IMR-90 (cell line): ENCODE data around the gene WASHC4. TPM values are rescaled to one million over a fixed set of nuclear protein-coding genes. Genes with fewer than 3 reads are reported as not detected.
A peak's percentile ranks its signal among the peaks of the same experiment; 100 is the strongest.

Experiments
- ATAC-seq: fragments of 200-7000 bp; cut with Tn5 transposase; 2 replicates; pipeline ENCODE4 v1.9.1; 2020; ENCODE audit warnings: low read depth, mild to moderate bottlenecking, moderate library complexity
- BruUV-seq: library from RNA; stranded (reverse); fragments of 400-500 nt; replicated peaks from 2 replicates; lab custom pipeline; 2021; lab: Mats Ljungman, UMichigan
- CTCF ChIA-PET: fragments of 300-600 bp; formaldehyde crosslinking; extraction: SDS; loops from one replicate; lab custom pipeline; 2021; ENCODE audit warnings: antibody characterized with exemption; lab: Yijun Ruan, JAX
- POLR2A ChIA-PET: fragments of 300-600 bp; sonication (Branson Sonifier 250); formaldehyde crosslinking; loops from one replicate; lab custom pipeline; 2022; ENCODE audit warnings: antibody characterized with exemption; ENCODE audit not compliant: unreplicated experiment; lab: Charles Lee
- DNase-seq: peaks from one replicate; pipeline ENCODE4 v3.0.0; 2013
- H2AFZ ChIP-seq: replicated peaks from 2 replicates; pipeline ENCODE3; 2013; ENCODE audit warnings: low read length, mild to moderate bottlenecking; ENCODE audit not compliant: poor library complexity
- H2AK5ac ChIP-seq: 2 replicates; pipeline ENCODE4 v1.6.1; 2013; ENCODE audit warnings: low read depth, low read length, inconsistent platforms
- H2AK9ac ChIP-seq: replicated peaks from 2 replicates; pipeline ENCODE3; 2013; ENCODE audit warnings: mild to moderate bottlenecking, low read depth, low read length, moderate library complexity; ENCODE audit not compliant: poor library complexity
- H2BK120ac ChIP-seq: 2 replicates; pipeline ENCODE4 v1.6.1; 2013; ENCODE audit warnings: low read depth, low read length, inconsistent platforms
- H2BK15ac ChIP-seq: 3 replicates; pipeline ENCODE4 v1.6.1; 2013; ENCODE audit warnings: low read depth, low read length, inconsistent platforms
- H2BK20ac ChIP-seq: 2 replicates; pipeline ENCODE4 v1.6.1; 2013; ENCODE audit warnings: low read depth, mild to moderate bottlenecking, inconsistent platforms, low read length, moderate library complexity
- H2BK5ac ChIP-seq: 2 replicates; pipeline ENCODE4 v1.6.1; 2013; ENCODE audit warnings: mild to moderate bottlenecking, low read depth, low read length, inconsistent platforms; ENCODE audit not compliant: poor library complexity, severe bottlenecking
- H3K14ac ChIP-seq: replicated peaks from 2 replicates; pipeline ENCODE4 v1.6.1; 2013; ENCODE audit warnings: low read depth, low read length, inconsistent platforms
- H3K18ac ChIP-seq: 2 replicates; pipeline ENCODE4 v1.6.1; 2013; ENCODE audit warnings: low read depth, low read length, control low read depth
- H3K23ac ChIP-seq: 2 replicates; pipeline ENCODE4 v1.6.1; 2013; ENCODE audit warnings: low read depth, low read length, inconsistent platforms
- H3K27ac ChIP-seq: 2 replicates; pipeline ENCODE4 v1.5.1; 2013; ENCODE audit warnings: mild to moderate bottlenecking, control low read depth, low read length; ENCODE audit not compliant: insufficient read depth
- H3K27me3 ChIP-seq: 2 replicates; pipeline ENCODE4 v1.6.1; 2013; ENCODE audit warnings: low read length; ENCODE audit not compliant: control insufficient read depth, insufficient read depth
- H3K36me3 ChIP-seq: 2 replicates; pipeline ENCODE4 v1.6.1; 2013; ENCODE audit warnings: low read length, mixed read lengths; ENCODE audit not compliant: control insufficient read depth, insufficient read depth
- H3K4ac ChIP-seq: 2 replicates; pipeline ENCODE4 v1.6.1; 2013; ENCODE audit warnings: low read depth, low read length, inconsistent platforms
- H3K4me1 ChIP-seq: 2 replicates; pipeline ENCODE4 v1.6.1; 2013; ENCODE audit warnings: low read length, mixed read lengths; ENCODE audit not compliant: control insufficient read depth, insufficient read depth
- H3K4me2 ChIP-seq: 2 replicates; pipeline ENCODE4 v1.6.1; 2013; ENCODE audit warnings: low read depth, mild to moderate bottlenecking, control low read depth, low read length, moderate library complexity
- H3K4me3 ChIP-seq: 2 replicates; pipeline ENCODE4 v1.5.1; 2013; ENCODE audit warnings: low read depth, mild to moderate bottlenecking, control low read depth, low read length, moderate library complexity; ENCODE audit not compliant: insufficient read depth
- H3K56ac ChIP-seq: 2 replicates; pipeline ENCODE4 v1.6.1; 2013; ENCODE audit warnings: low read length, inconsistent platforms; ENCODE audit not compliant: insufficient read depth; ENCODE audit errors: extremely low read depth
- H3K79me1 ChIP-seq, 2 experiments: 2 replicates each; pipeline ENCODE4 v1.6.1; 2013; ENCODE audit warnings: low read length in 2 of 2, inconsistent platforms in 1 of 2, low read depth in 1 of 2
- H3K9ac ChIP-seq: 2 replicates; pipeline ENCODE4 v1.6.1; 2013; ENCODE audit warnings: low read depth, low read length, control low read depth
- H3K9me1 ChIP-seq: 2 replicates; pipeline ENCODE4 v1.6.1; 2013; ENCODE audit warnings: low read length, inconsistent platforms; ENCODE audit not compliant: insufficient read depth
- H3K9me3 ChIP-seq: 2 replicates; pipeline ENCODE4 v1.6.1; 2013; ENCODE audit warnings: low read length; ENCODE audit not compliant: control insufficient read depth, insufficient read depth
- H4K20me1 ChIP-seq: 2 replicates; pipeline ENCODE4 v1.6.1; 2013; ENCODE audit warnings: low read length, inconsistent platforms; ENCODE audit not compliant: insufficient read depth
- H4K5ac ChIP-seq: 2 replicates; pipeline ENCODE4 v1.6.1; 2013; ENCODE audit warnings: mild to moderate bottlenecking, low read depth, low read length, control low read depth
- H4K8ac ChIP-seq, 2 experiments: 2 replicates each; pipeline ENCODE4 v1.6.1; 2013; ENCODE audit warnings: low read depth in 2 of 2, low read length in 2 of 2, control low read depth in 1 of 2, inconsistent platforms in 1 of 2
- H4K91ac ChIP-seq: 2 replicates; pipeline ENCODE4 v1.6.1; 2013; ENCODE audit warnings: low read depth, low read length, inconsistent platforms; ENCODE audit not compliant: insufficient read depth
- BHLHE40 ChIP-seq: fragments of 150-350 bp; IDR thresholded peaks from 2 replicates; pipeline ENCODE4 v1.6.1; 2016; ENCODE audit warnings: mild to moderate bottlenecking, low read depth, low read length
- CEBPB ChIP-seq: IDR thresholded peaks from 2 replicates; pipeline ENCODE4 v1.6.1; 2012; ENCODE audit warnings: low read depth, low read length, improper control_type of control experiment
- CTCF ChIP-seq: conservative IDR thresholded peaks from 2 replicates; pipeline ENCODE4 v1.5.1; 2012; ENCODE audit warnings: mild to moderate bottlenecking, low read depth, low read length, improper control_type of control experiment
- WGBS, 2 experiments: methylation state at CpG; one replicate each; pipeline versions ENCODE4 v1.1.5 to v1.1.7; 2013; ENCODE audit warnings: missing lambda C conversion rate in 2 of 2; ENCODE audit not compliant: insufficient read length in 1 of 2; ENCODE audit errors: extremely low coverage in 2 of 2; 5-methylcytosine and 5-hydroxymethylcytosine counted together
- dilution Hi-C: fragments of 300-500 bp; cut with HindIII; formaldehyde crosslinking; loops from one replicate; pipeline ENCODE4 v1.14.3; 2018; ENCODE audit warnings: low sequenced_read_pairs; ENCODE audit not compliant: unreplicated experiment
- in situ Hi-C: fragments of 300-500 bp; cut with MboI; formaldehyde crosslinking; loops from 3 replicates; pipeline ENCODE4 v1.14.3; 2019; ENCODE audit warnings: low sequenced_read_pairs, inconsistent platforms, mixed read lengths
- intact Hi-C: fragments of 100-400 bp; cut with micrococcal nuclease; formaldehyde crosslinking; loops from 2 replicates; pipeline ENCODE4 v1.10.0; 2022
- polyA plus RNA-seq, 3 experiments: library from polyadenylated mRNA; depleted of rRNA; stranded (reverse); fragments of >200 nt; gene quantifications; 2 replicates each; pipeline ENCODE4 v1.2.3, GENCODE V29; 2012; ENCODE audit warnings: low replicate concordance in 1 of 3
- total RNA-seq: library from RNA; depleted of rRNA; stranded (reverse); fragments of >200 nt; gene quantifications from 2 replicates; pipeline ENCODE4 v1.2.3, GENCODE V29; 2012

Gene WASHC4
- total and polyA plus RNA-seq, 2 of the 4 experiments (the other 2 are of a cell fraction), result 16.4 to 47.0 TPM

- dilution Hi-C loops, result no loop called here
- Histone ChIP-seq H3K56ac (no peak overlapping the region), H3K27ac (no peak overlapping the region), H2BK120ac (no peak overlapping the region), H3K9me1 (peaks cover 8% of the 10 kb centered on the region), H2BK15ac (no peak overlapping the region), H4K5ac (no peak overlapping the region), H4K20me1 (peaks cover 8% of the 10 kb centered on the region; the same call in 1 of the 2 replicates), H3K4me1 (peaks cover 7% of the 10 kb centered on the region), H3K79me1 (peaks cover 19 to 69% of the 10 kb centered on the region in 2 experiments; a peak in 3 of 4 replicates), H3K36me3 (no peaks in the 10 kb centered on the region), H2AK5ac (no peak overlapping the region), H3K9ac (no peak overlapping the region), H4K8ac (no peak overlapping the region), H4K91ac (no peak overlapping the region), H3K18ac (no peak overlapping the region), H2AFZ (no peak overlapping the region), H2BK5ac (no peak overlapping the region), H3K27me3 (no peaks in the 10 kb centered on the region), H3K23ac (no peak overlapping the region), H3K14ac (no peak overlapping the region), H3K4me3 (no peak overlapping the region), H2BK20ac (no peak overlapping the region), H3K4ac (no peak overlapping the region), H3K4me2 (no peak overlapping the region), H2AK9ac (no peak overlapping the region), H3K9me3 (no peaks in the 10 kb centered on the region)
- no peak for TF ChIP-seq BHLHE40
- no peak for TF ChIP-seq CTCF
- TF ChIP-seq CEBPB, result peak; percentile 87
- DNase-seq, result no peak
- ChIA-PET CTCF (no interaction called here), POLR2A (no interaction called here)
- ATAC-seq, result no peak
- in situ Hi-C loops, result no loop called here
- WGBS, 2 experiments, result 97% methylated on average over 5 of the region's 11 CpGs; no CpG with 5 or more reads in 1 of the 2 experiments
- BruUV-seq, result no TSS peak
- intact Hi-C loops, result no loop called here
Measured at GRCh38 chr12:105078712-105079570, 28.6 kb upstream of the WASHC4 start.
